NT2/D1 (cell line): ENCODE results near the gene NPR2.

Source experiments
- SUZ12 ChIP-seq: IDR thresholded peaks from 2 replicates; pipeline ENCODE4 v1.6.1; 2011; ENCODE audit not compliant: insufficient read length, insufficient read depth; ENCODE audit errors: extremely low read depth
- YY1 ChIP-seq: IDR thresholded peaks from 2 replicates; pipeline ENCODE4 v1.6.1; 2011; ENCODE audit not compliant: insufficient read length, insufficient read depth
- ZNF274 ChIP-seq: IDR thresholded peaks from 2 replicates; pipeline ENCODE4 v1.6.1; 2011; ENCODE audit warnings: mild to moderate bottlenecking, low read depth, low read length

GRCh38 chr9:35813434-35814105 lies 22.2 kb downstream of the NPR2 start:
- TF ChIP-seq ZNF274 (no peak), SUZ12 (no peak), YY1 (no peak)
